H1 (cell line): ENCODE data around the gene PNPLA4. TPM values are rescaled to one million over a fixed set of nuclear protein-coding genes. Genes with fewer than 3 reads are reported as not detected.

ENCODE experiments used
- CTCF ChIA-PET: fragments of 300-600 bp; sonication (Branson Sonifier 250); formaldehyde crosslinking; loops from one replicate; lab custom pipeline; 2021; ENCODE audit not compliant: partially characterized antibody; lab: Charles Lee
- POLR2A ChIA-PET: fragments of 300-600 bp; sonication (Branson Sonifier 250); formaldehyde crosslinking; loops from one replicate; lab custom pipeline; 2021; ENCODE audit warnings: inconsistent platforms; ENCODE audit not compliant: partially characterized antibody; lab: Charles Lee
- DNase-seq, 2 experiments: peaks; one replicate each; pipeline versions ENCODE4 v3.0.0 to v3.0.0-alpha.2; 2010 to 2022; ENCODE audit warnings: low spot score in 2 of 2, low read depth in 1 of 2, mixed read lengths in 1 of 2
- FAIRE-seq: peaks from 2 replicates; lab custom pipeline; 2011; peaks lifted over from hg19 to GRCh38; lab: Jason Lieb, UNC
- H2AFZ ChIP-seq: 2 replicates; pipeline ENCODE4 v1.8.1; 2012; ENCODE audit warnings: low read length, inconsistent platforms
- H2AK5ac ChIP-seq: 2 replicates; pipeline ENCODE4 v1.6.1; 2013; ENCODE audit warnings: low read depth, low read length
- H2BK120ac ChIP-seq: replicated peaks from 2 replicates; pipeline ENCODE3; 2013; ENCODE audit warnings: low read depth, low read length, inconsistent platforms
- H2BK12ac ChIP-seq: 2 replicates; pipeline ENCODE4 v1.6.1; 2013; ENCODE audit warnings: low read depth, low read length
- H2BK15ac ChIP-seq: 2 replicates; pipeline ENCODE4 v1.6.1; 2013; ENCODE audit warnings: low read length
- H2BK20ac ChIP-seq: 2 replicates; pipeline ENCODE4 v1.6.1; 2013; ENCODE audit warnings: low read length
- H2BK5ac ChIP-seq: 2 replicates; pipeline ENCODE4 v1.6.1; 2013; ENCODE audit warnings: low read depth, low read length
- H3K14ac ChIP-seq: 2 replicates; pipeline ENCODE4 v1.6.1; 2013; ENCODE audit warnings: inconsistent platforms; ENCODE audit not compliant: insufficient read length
- H3K18ac ChIP-seq: 2 replicates; pipeline ENCODE4 v1.6.1; 2013; ENCODE audit warnings: low read length; ENCODE audit errors: extremely low read depth
- H3K23ac ChIP-seq: 2 replicates; pipeline ENCODE4 v1.6.1; 2013; ENCODE audit warnings: inconsistent platforms; ENCODE audit not compliant: insufficient read length
- H3K23me2 ChIP-seq: 2 replicates; pipeline ENCODE4 v1.6.1; 2013; ENCODE audit warnings: low read depth, low read length
- H3K27ac ChIP-seq: 2 replicates; pipeline ENCODE4 v1.6.1; 2011; ENCODE audit warnings: low read depth, low read length, inconsistent platforms
- H3K27me3 ChIP-seq, 4 experiments: replicated peaks in 1 of 4; 1 replicate in 1 of 4; 2 replicates in 3 of 4; pipeline versions ENCODE4 v1.6.1 to v1.8.1; 2011 to 2013; ENCODE audit warnings: low read length in 3 of 4, mild to moderate bottlenecking in 3 of 4, inconsistent platforms in 2 of 4, mixed read lengths in 2 of 4, moderate library complexity in 1 of 4; ENCODE audit not compliant: control insufficient read depth in 3 of 4, insufficient read depth in 3 of 4; ENCODE audit errors: extremely low read depth in 1 of 4
- H3K36me3 ChIP-seq, 4 experiments: 2 replicates each; pipeline versions ENCODE4 v1.6.1 to v1.8.1; 2011 to 2013; ENCODE audit warnings: mild to moderate bottlenecking in 4 of 4, low read length in 3 of 4, moderate library complexity in 2 of 4, control low read depth in 1 of 4, inconsistent platforms in 1 of 4; ENCODE audit not compliant: insufficient read depth in 4 of 4, control insufficient read depth in 2 of 4
- H3K4ac ChIP-seq: replicated peaks from 2 replicates; pipeline ENCODE3; 2013; ENCODE audit warnings: low read length, low read depth, mixed read lengths, inconsistent platforms; ENCODE audit not compliant: insufficient read length
- H3K4me1 ChIP-seq, 4 experiments: replicated peaks in 1 of 4; 1 replicate in 1 of 4; 2 replicates in 3 of 4; pipeline versions ENCODE4 v1.6.1 to v1.8.1; 2011 to 2013; ENCODE audit warnings: low read length in 3 of 4, inconsistent platforms in 2 of 4, mixed read lengths in 1 of 4; ENCODE audit not compliant: insufficient read depth in 4 of 4, control insufficient read depth in 3 of 4
- H3K4me2 ChIP-seq, 2 experiments: 2 replicates each; pipeline versions ENCODE4 v1.6.1 to v1.8.1; 2011 to 2013; ENCODE audit warnings: low read depth in 2 of 2, low read length in 2 of 2, control low read depth in 1 of 2, inconsistent platforms in 1 of 2, mild to moderate bottlenecking in 1 of 2; ENCODE audit not compliant: insufficient read depth in 1 of 2
- H3K4me3 ChIP-seq, 4 experiments: fragments of 200-600, 300-600 bp in 1 of 4; sonication (generic), shearing (Covaris generic), sonication (Bioruptor Twin) in 1 of 4; 2 replicates each; pipeline versions ENCODE4 v1.5.1 to v1.8.1; 2011 to 2016; ENCODE audit warnings: low read length in 4 of 4, low read depth in 3 of 4, control low read depth in 2 of 4, inconsistent platforms in 2 of 4, mild to moderate bottlenecking in 2 of 4, mixed read lengths in 1 of 4, moderate library complexity in 1 of 4; ENCODE audit not compliant: insufficient read depth in 2 of 4; ENCODE audit errors: extremely low read depth in 1 of 4
- H3K56ac ChIP-seq: replicated peaks from 2 replicates; pipeline ENCODE3; 2013; ENCODE audit warnings: low read depth, mild to moderate bottlenecking, mixed read lengths, low read length, inconsistent platforms; ENCODE audit not compliant: insufficient read length
- H3K79me1 ChIP-seq: 2 replicates; pipeline ENCODE4 v1.6.1; 2013; ENCODE audit warnings: low read depth, low read length, control low read depth
- H3K79me2 ChIP-seq, 2 experiments: 2 replicates each; pipeline versions ENCODE4 v1.6.1 to v1.8.1; 2012 to 2013; ENCODE audit warnings: low read length in 2 of 2, mild to moderate bottlenecking in 2 of 2, inconsistent platforms in 1 of 2; ENCODE audit not compliant: insufficient read depth in 2 of 2, control insufficient read depth in 1 of 2
- H3K9ac ChIP-seq, 4 experiments: replicated peaks in 1 of 4; 1 replicate in 1 of 4; 2 replicates in 3 of 4; pipeline versions ENCODE4 v1.6.1 to v1.8.1; 2011 to 2013; ENCODE audit warnings: low read depth in 3 of 4, low read length in 3 of 4, control low read depth in 2 of 4, mild to moderate bottlenecking in 2 of 4, moderate library complexity in 2 of 4, inconsistent platforms in 1 of 4; ENCODE audit errors: extremely low read depth in 1 of 4
- H3K9me3 ChIP-seq, 2 experiments: 2 replicates each; pipeline versions ENCODE4 v1.6.1 to v1.8.1; 2012 to 2013; ENCODE audit warnings: mild to moderate bottlenecking in 2 of 2, moderate library complexity in 2 of 2, control low read depth in 1 of 2, inconsistent platforms in 1 of 2, low read depth in 1 of 2, low read length in 1 of 2, mixed read lengths in 1 of 2; ENCODE audit not compliant: insufficient read depth in 2 of 2
- H4K20me1 ChIP-seq, 2 experiments: replicated peaks in 1 of 2; 2 replicates each; pipeline versions ENCODE3 to v1.8.1; 2011 to 2013; ENCODE audit warnings: inconsistent platforms in 2 of 2, low read length in 2 of 2, mild to moderate bottlenecking in 1 of 2; ENCODE audit not compliant: insufficient read depth in 2 of 2, control insufficient read depth in 1 of 2
- H4K5ac ChIP-seq: 2 replicates; pipeline ENCODE4 v1.6.1; 2013; ENCODE audit warnings: low read length, low read depth, mixed read lengths, inconsistent platforms; ENCODE audit not compliant: insufficient read length
- H4K8ac ChIP-seq: 2 replicates; pipeline ENCODE4 v1.8.0; 2013; ENCODE audit warnings: mild to moderate bottlenecking, moderate library complexity, low read length, inconsistent platforms; ENCODE audit not compliant: insufficient read depth; ENCODE audit errors: extremely low read depth
- H4K91ac ChIP-seq: replicated peaks from 2 replicates; pipeline ENCODE3; 2013; ENCODE audit warnings: low read length, mixed read lengths, inconsistent platforms; ENCODE audit not compliant: insufficient read length
- CHD2 ChIP-seq: IDR thresholded peaks from 2 replicates; pipeline ENCODE4 v1.6.1; 2012; ENCODE audit warnings: low read length, improper control_type of control experiment
- CTCF ChIP-seq, 3 experiments: IDR thresholded peaks; 1 replicate in 2 of 3; 2 replicates in 1 of 3; pipeline versions ENCODE4 v1.5.1 to v1.6.1; 2011; ENCODE audit warnings: low read length in 3 of 3, mild to moderate bottlenecking in 3 of 3, inconsistent platforms in 2 of 3, low read depth in 1 of 3, moderate library complexity in 1 of 3; ENCODE audit not compliant: insufficient read depth in 1 of 3; ENCODE audit errors: control extremely low read depth in 1 of 3
- EP300 ChIP-seq, 2 experiments: IDR thresholded peaks; 1 replicate in 1 of 2; 2 replicates in 1 of 2; pipeline ENCODE4 v1.6.1; 2011 to 2012; ENCODE audit warnings: low read depth in 2 of 2, low read length in 2 of 2, mild to moderate bottlenecking in 2 of 2, borderline replicate concordance in 1 of 2, inconsistent platforms in 1 of 2, moderate library complexity in 1 of 2
- JUN ChIP-seq: IDR thresholded peaks from 2 replicates; pipeline ENCODE4 v1.6.1; 2011; ENCODE audit warnings: low read depth, mild to moderate bottlenecking, improper control_type of control experiment, low read length
- RAD21 ChIP-seq, 2 experiments: IDR thresholded peaks in 1 of 2; conservative IDR thresholded peaks in 1 of 2; 2 replicates each; pipeline ENCODE4 v1.6.1; 2011; ENCODE audit warnings: low read depth in 2 of 2, low read length in 2 of 2, improper control_type of control experiment in 1 of 2, inconsistent platforms in 1 of 2, mild to moderate bottlenecking in 1 of 2, moderate library complexity in 1 of 2
- SP4 ChIP-seq: IDR thresholded peaks from 2 replicates; pipeline ENCODE4 v1.6.1; 2012; ENCODE audit warnings: low read length, inconsistent platforms
- WGBS, 2 experiments: shearing (Covaris generic) in 1 of 2; methylation state at CpG; one replicate each; pipeline versions ENCODE4 v1.1.6 to v1.1.7; 2013 to 2015; ENCODE audit warnings: low lambda C conversion rate in 2 of 2, mixed read lengths in 2 of 2, inconsistent platforms in 1 of 2, low coverage in 1 of 2, missing lambda C conversion rate in 1 of 2; ENCODE audit not compliant: insufficient replicate concordance in 2 of 2, insufficient coverage in 1 of 2, insufficient read length in 1 of 2; ENCODE audit errors: extremely low coverage in 1 of 2, missing lambda C conversion rate in 1 of 2; 5-methylcytosine and 5-hydroxymethylcytosine counted together
- polyA plus RNA-seq, 7 experiments: library from polyadenylated mRNA; depleted of rRNA in 3 of 7; stranded (reverse) in 5 of 7; unstranded in 2 of 7; fragments of >200 nt in 5 of 7; fragments of 200-250 nt in 2 of 7; gene quantifications; 1 replicate in 5 of 7; 2 replicates in 1 of 7; 4 replicates in 1 of 7; pipeline versions ENCODE4 v1.2.1 to v1.2.3, GENCODE V29; 2011 to 2013; ENCODE audit warnings: missing spikeins in 2 of 7, mixed read lengths in 2 of 7
- total RNA-seq: library from RNA; stranded (reverse); fragmentation: NEBNext Ultra II Directional; extraction: Animal tissue kit (Norgen Biotek cat#: 25700); gene quantifications from 2 replicates; pipeline ENCODE4 v1.2.1, GENCODE V29; 2021

PNPLA4 gene
- total and polyA plus RNA-seq, 2 of the 8 experiments (the other 6 are each of a cell fraction or from before 2014, with no cell fraction given), result 14.3 to 18.2 TPM

- no peak overlapping the region for H2AFZ ChIP-seq
- H3K4me2 ChIP-seq, result peak overlapping the region; percentile 68 to 71; a peak in 3 of 4 replicates
These were observed 1.2 kb downstream of the PNPLA4 start for GRCh38 chrX:7925867-7926472.

More at GRCh38 chrX:7925867-7926472, 1.2 kb downstream of the PNPLA4 start:
- DNase-seq (peak; percentile 9 to 46), FAIRE-seq (peak; percentile 98)
- Histone ChIP-seq H4K91ac (no peak overlapping the region), H3K9me3 (no peaks in the 10 kb centered on the region), H3K9ac (no peak overlapping the region), H3K14ac (no peak overlapping the region), H2BK15ac (no peak overlapping the region), H3K23ac (no peak overlapping the region), H3K56ac (no peak overlapping the region), H3K4ac (no peak overlapping the region), H3K27ac (no peak overlapping the region), H4K20me1 (no peaks in the 10 kb centered on the region), H3K79me2 (no peaks in the 10 kb centered on the region), H3K27me3 (no peaks in the 10 kb centered on the region), H3K36me3 (no peaks in the 10 kb centered on the region; a peak in 1 of 8 replicates), H2BK12ac (no peak overlapping the region), H2BK20ac (no peak overlapping the region), H4K8ac (no peak overlapping the region), H3K79me1 (no peaks in the 10 kb centered on the region), H2BK120ac (no peak overlapping the region), H4K5ac (no peak overlapping the region), H3K23me2 (no peaks in the 10 kb centered on the region), H3K4me1 (peaks cover 0 to 2% (median 0%) of the 10 kb centered on the region in 4 experiments; a peak in 1 of 7 replicates), H2AK5ac (no peak overlapping the region), H3K4me3 (peak overlapping the region in 1 of 4 experiments; percentile 80; a peak in 1 of 8 replicates), H2BK5ac (no peak overlapping the region), H3K18ac (no peak overlapping the region)
- CTCF ChIA-PET, result interaction anchor here (0.6 kb wide), 1 partner anchor 1668 kb away, joined by 3 read pairs; no protein-coding TSS in a partner anchor
- 26% methylated on average over 9 of the region's 9 CpGs; no CpG with 5 or more reads in 1 of the 2 experiments for WGBS, 2 experiments
- POLR2A ChIA-PET, result no interaction called here
- TF ChIP-seq JUN (no peak), EP300 (IDR thresholded peaks at IDR 0.05; ENCODE audit: borderline replicate concordance in 1 of 2, low read depth in 2 of 2, low read length in 2 of 2) (no peak), RAD21 (IDR thresholded peaks at IDR 0.05 in 1 of 2, conservative IDR thresholded peaks at IDR 0.05 in 1 of 2; ENCODE audit: low read depth in 2 of 2, low read length in 2 of 2) (peak; percentile 67 to 78), SP4 (no peak), CTCF (IDR thresholded peaks at IDR 0.05; ENCODE audit: control extremely low read depth in 1 of 3, insufficient read depth in 1 of 3, low read depth in 1 of 3, low read length in 3 of 3) (peak; percentile 35 to 60 (median 60)), CHD2 (no peak)
